Stimulated activated naive B cell treated with anti-CD40 and anti-IgM and Interleukin-4, amounts not matched to agents 10 μg/mL and 1 μg/mL and 100 μg/mL, for 72 hours (primary cell): ENCODE data around the gene DCAKD.
A peak's percentile ranks its signal among the peaks of the same experiment; 100 is the strongest.

Experiments
- ATAC-seq, 2 donors: fragments of 150-1000 bp; cut with Tn5 transposase; replicated peaks; 2 replicates each; pipeline ENCODE4 v1.10.0; 2021; ENCODE audit warnings: moderate library complexity in 1 of 2
- DNase-seq: peaks from one replicate; pipeline ENCODE4 v3.0.0; 2021
- H3K27ac Mint-ChIP-seq: one replicate; pipeline ENCODE4 v1.8.0; 2022; ENCODE audit warnings: mild to moderate bottlenecking, mixed read lengths
- H3K27me3 Mint-ChIP-seq, 2 donors: one replicate each; pipeline ENCODE4 v1.8.0; 2022; ENCODE audit warnings: mixed read lengths in 2 of 2
- H3K36me3 Mint-ChIP-seq, 2 donors: one replicate each; pipeline ENCODE4 v1.8.0; 2022; ENCODE audit warnings: mixed read lengths in 2 of 2, mild to moderate bottlenecking in 1 of 2
- H3K4me1 Mint-ChIP-seq, 2 donors: one replicate each; pipeline ENCODE4 v1.8.0; 2022; ENCODE audit warnings: mixed read lengths in 2 of 2, mild to moderate bottlenecking in 1 of 2
- H3K4me3 Mint-ChIP-seq, 2 donors: one replicate each; pipeline ENCODE4 v1.8.0; 2022; ENCODE audit warnings: mild to moderate bottlenecking in 2 of 2, mixed read lengths in 2 of 2, moderate library complexity in 1 of 2
- H3K9me3 Mint-ChIP-seq, 2 donors: one replicate each; pipeline ENCODE4 v1.8.0; 2022; ENCODE audit warnings: mixed read lengths in 2 of 2, mild to moderate bottlenecking in 1 of 2

DCAKD gene

GRCh38 chr17:45011767-45012166 is 39.7 kb downstream of the DCAKD start:
- H3K4me1 Mint-ChIP-seq = no peaks in the 10 kb centered on the region
- no peak overlapping the region for H3K27ac Mint-ChIP-seq
- H3K27me3 Mint-ChIP-seq = peaks cover 19 to 55% of the 10 kb centered on the region in 2 donors
- H3K9me3 Mint-ChIP-seq = no peaks in the 10 kb centered on the region
- DNase-seq (no peak), ATAC-seq (no peak)
- H3K4me3 Mint-ChIP-seq = no peak overlapping the region
- H3K36me3 Mint-ChIP-seq = no peaks in the 10 kb centered on the region

GRCh38 chr17:45009676-45010467 is 41.6 kb downstream of the DCAKD start:
- DNase-seq (no peak), ATAC-seq (no peak)
- Mint-ChIP-seq H3K27me3 (peaks cover 14 to 47% of the 10 kb centered on the region in 2 donors), H3K4me1 (no peaks in the 10 kb centered on the region), H3K4me3 (no peak overlapping the region), H3K27ac (no peak overlapping the region), H3K9me3 (no peaks in the 10 kb centered on the region), H3K36me3 (no peaks in the 10 kb centered on the region)

DNA sequence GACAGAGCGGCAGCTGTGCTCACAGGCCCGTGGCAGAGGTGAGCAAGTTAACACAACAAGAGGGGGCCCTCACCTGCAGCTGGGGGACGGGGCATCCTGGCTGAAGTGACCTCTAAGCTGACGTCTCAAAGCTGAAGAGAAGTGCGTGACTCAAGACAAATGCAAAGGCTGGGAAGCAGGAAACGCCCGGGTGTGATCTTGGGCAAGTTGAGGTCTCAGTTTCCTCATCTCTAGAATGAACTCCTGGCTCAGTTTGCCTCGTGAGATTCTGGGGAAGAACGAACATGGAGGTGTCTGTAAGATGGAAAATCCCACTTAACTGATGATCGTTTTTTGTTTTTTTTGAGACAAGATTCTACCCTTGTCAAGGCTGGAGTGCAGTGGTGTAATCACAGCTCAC is 43.2 kb downstream of the DCAKD start:
- H3K4me3 Mint-ChIP-seq = no peak overlapping the region
- H3K4me1 Mint-ChIP-seq = no peaks in the 10 kb centered on the region
- H3K36me3 Mint-ChIP-seq = no peaks in the 10 kb centered on the region
- H3K27me3 Mint-ChIP-seq = peaks cover 14 to 53% of the 10 kb centered on the region in 2 donors
- no peak overlapping the region for H3K27ac Mint-ChIP-seq
- DNase-seq (no peak), ATAC-seq (no peak)
- H3K9me3 Mint-ChIP-seq = no peaks in the 10 kb centered on the region

DNA sequence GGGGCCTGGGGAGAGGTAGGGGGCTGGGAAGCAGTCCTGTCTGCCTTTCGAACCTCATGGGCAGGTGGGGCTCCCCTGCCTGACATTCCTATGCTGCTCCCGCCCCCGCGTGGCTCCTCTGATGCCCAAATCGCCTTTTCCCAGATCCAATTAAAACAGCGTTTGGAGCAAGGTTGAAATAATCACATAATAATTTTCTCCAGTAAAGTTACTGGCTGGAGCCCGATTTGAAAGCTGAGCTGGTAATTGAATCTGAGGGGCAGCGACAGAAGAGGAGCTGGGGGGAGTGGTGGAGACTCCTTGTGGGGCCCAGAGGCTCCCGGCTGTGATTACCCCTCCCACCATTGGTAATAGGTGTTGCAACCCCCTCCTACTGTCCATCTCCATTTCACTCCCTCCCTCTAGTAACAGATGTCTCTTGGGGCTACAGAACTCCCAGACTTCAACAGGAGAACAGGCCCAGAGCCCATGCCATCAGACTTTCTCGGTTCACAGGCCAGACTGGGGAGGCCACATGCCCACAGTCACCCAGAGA is 44.4 kb downstream of the DCAKD start:
- Mint-ChIP-seq H3K4me3 (no peak overlapping the region), H3K4me1 (no peaks in the 10 kb centered on the region), H3K27ac (no peak overlapping the region), H3K36me3 (no peaks in the 10 kb centered on the region), H3K9me3 (no peaks in the 10 kb centered on the region), H3K27me3 (peaks cover 14 to 51% of the 10 kb centered on the region in 2 donors)
- DNase-seq = no peak
- no peak for ATAC-seq

GRCh38 chr17:45005700-45006099 is 45.7 kb downstream of the DCAKD start:
- peaks cover 0 to under 1% of the 10 kb centered on the region in 2 donors for H3K36me3 Mint-ChIP-seq
- H3K27ac Mint-ChIP-seq = no peak overlapping the region
- H3K27me3 Mint-ChIP-seq = peaks cover 20 to 56% of the 10 kb centered on the region in 2 donors
- ATAC-seq (no peak), DNase-seq (no peak)
- no peaks in the 10 kb centered on the region for H3K9me3 Mint-ChIP-seq
- no peaks in the 10 kb centered on the region for H3K4me1 Mint-ChIP-seq
- H3K4me3 Mint-ChIP-seq = no peak overlapping the region

DNA sequence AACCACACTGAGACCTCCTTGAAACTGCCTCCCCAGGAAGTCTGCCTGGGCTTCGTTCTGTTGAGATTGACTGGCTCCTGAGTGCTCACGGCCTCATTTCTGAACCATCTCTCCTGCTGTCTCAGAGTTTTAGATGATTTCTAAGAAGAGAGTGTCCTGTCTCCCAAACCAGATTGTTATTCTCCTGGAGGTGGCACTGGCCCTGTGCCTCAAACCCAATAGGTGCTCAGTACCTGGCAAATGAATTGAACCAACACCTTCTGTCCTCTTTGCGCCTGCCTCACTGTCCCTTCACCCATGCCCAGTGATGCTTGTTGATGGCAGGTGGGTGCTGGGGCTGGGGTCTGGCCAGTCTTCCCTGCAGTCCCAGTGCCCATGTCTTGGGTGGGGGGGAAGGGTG is 47.0 kb downstream of the DCAKD start:
- ATAC-seq (no peak), DNase-seq (no peak)
- Mint-ChIP-seq H3K4me1 (no peaks in the 10 kb centered on the region), H3K36me3 (peaks cover 0 to 7% of the 10 kb centered on the region in 2 donors), H3K4me3 (no peak overlapping the region), H3K27me3 (peaks cover 24 to 43% of the 10 kb centered on the region in 2 donors), H3K27ac (no peak overlapping the region), H3K9me3 (peaks cover 0 to 4% of the 10 kb centered on the region in 2 donors)

GRCh38 chr17:45003877-45004276 is 47.6 kb downstream of the DCAKD start:
- Mint-ChIP-seq H3K27ac (no peak overlapping the region), H3K4me1 (no peaks in the 10 kb centered on the region), H3K4me3 (no peak overlapping the region), H3K27me3 (peaks cover 24 to 42% of the 10 kb centered on the region in 2 donors), H3K36me3 (peaks cover 0 to 7% of the 10 kb centered on the region in 2 donors), H3K9me3 (peaks cover under 1 to 6% of the 10 kb centered on the region in 2 donors)
- DNase-seq = no peak
- no peak for ATAC-seq

GRCh38 chr17:45001310-45001709 is 50.1 kb downstream of the DCAKD start:
- ATAC-seq (no peak), DNase-seq (no peak)
- peaks cover 25 to 41% of the 10 kb centered on the region in 2 donors for H3K27me3 Mint-ChIP-seq
- H3K4me1 Mint-ChIP-seq = no peaks in the 10 kb centered on the region
- no peak overlapping the region for H3K27ac Mint-ChIP-seq
- peaks cover 3 to 7% of the 10 kb centered on the region in 2 donors for H3K9me3 Mint-ChIP-seq
- peaks cover 0 to 7% of the 10 kb centered on the region in 2 donors for H3K36me3 Mint-ChIP-seq
- H3K4me3 Mint-ChIP-seq = no peak overlapping the region

- H3K36me3 Mint-ChIP-seq = peaks cover 0 to 7% of the 10 kb centered on the region in 2 donors
- no peak overlapping the region for H3K27ac Mint-ChIP-seq
- H3K27me3 Mint-ChIP-seq = peaks cover 40 to 57% of the 10 kb centered on the region in 2 donors
- H3K9me3 Mint-ChIP-seq = peaks cover 3 to 7% of the 10 kb centered on the region in 2 donors
- H3K4me3 Mint-ChIP-seq = no peak overlapping the region
- no peak for DNase-seq
- no peak for ATAC-seq
- H3K4me1 Mint-ChIP-seq = no peaks in the 10 kb centered on the region
Measured at GRCh38 chr17:44999433-44999832, 52.0 kb downstream of the DCAKD start.

DNA sequence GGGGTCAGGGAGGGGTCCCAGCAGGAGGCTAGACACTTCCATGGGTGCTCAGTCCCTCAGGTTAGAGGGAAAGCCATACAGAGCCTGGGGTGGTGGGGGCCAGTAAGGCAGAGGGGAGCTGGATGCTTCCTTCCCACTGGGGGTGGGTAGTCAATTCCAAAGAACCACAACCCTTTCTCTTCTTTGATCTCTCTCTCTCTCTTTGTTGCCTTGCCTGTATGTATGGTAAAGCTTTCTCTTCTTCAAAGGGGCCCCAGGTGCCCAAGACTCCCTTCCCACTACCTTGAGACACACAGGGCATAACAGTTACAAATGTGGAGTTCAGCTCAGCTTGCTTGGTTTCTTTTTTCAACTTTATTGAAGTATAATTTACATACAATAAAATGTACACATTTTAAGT is 52.8 kb downstream of the DCAKD start:
- Mint-ChIP-seq H3K27me3 (peaks cover 47 to 58% of the 10 kb centered on the region in 2 donors), H3K4me1 (no peaks in the 10 kb centered on the region), H3K27ac (no peak overlapping the region), H3K4me3 (no peak overlapping the region), H3K36me3 (peaks cover 0 to 7% of the 10 kb centered on the region in 2 donors), H3K9me3 (peaks cover 3 to 7% of the 10 kb centered on the region in 2 donors)
- ATAC-seq (no peak), DNase-seq (no peak)

DNA sequence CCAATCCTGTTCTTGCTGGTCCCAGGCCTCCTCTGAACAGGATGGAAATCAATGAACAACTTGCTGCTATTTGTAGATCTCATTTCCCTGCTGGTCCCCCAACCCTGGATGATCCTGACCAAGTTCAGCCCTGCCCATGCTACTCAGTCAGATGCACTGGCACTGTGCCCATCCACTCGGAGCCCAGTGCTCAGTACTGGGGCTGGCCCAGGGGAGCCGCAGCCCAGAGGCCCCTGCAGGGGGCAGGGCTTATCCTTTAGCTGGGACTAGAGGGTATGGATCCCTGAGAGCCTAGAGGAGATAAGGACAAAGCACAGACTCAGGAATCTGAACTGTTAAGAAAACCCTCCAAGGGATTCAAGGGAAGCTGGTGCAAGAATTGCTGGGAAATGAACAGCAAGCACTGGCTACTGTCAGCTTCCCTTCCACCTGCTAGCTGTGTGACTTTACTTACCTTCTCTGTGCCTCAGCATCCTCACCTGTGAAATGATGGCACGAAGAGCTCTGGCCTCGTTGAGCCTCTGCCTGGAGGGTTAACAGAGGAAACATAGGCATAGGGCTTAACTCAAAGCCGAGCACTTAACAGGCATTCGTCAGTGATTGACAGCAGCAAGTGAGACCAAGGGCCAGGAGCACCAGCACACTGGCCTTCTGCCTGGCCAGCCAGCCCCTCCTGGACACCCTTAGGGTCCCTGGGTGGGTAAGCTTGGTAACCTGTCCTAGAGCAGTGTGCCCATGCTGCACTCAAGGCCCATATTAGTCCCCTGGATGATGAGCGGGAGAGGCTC is 53.5 kb downstream of the DCAKD start:
- Mint-ChIP-seq H3K4me1 (no peaks in the 10 kb centered on the region), H3K4me3 (no peak overlapping the region), H3K27me3 (peaks cover 53 to 64% of the 10 kb centered on the region in 2 donors), H3K27ac (peak overlapping the region; percentile 20), H3K9me3 (peaks cover 3 to 7% of the 10 kb centered on the region in 2 donors), H3K36me3 (peaks cover 0 to 7% of the 10 kb centered on the region in 2 donors)
- DNase-seq = no peak
- no peak for ATAC-seq

- no peak for ATAC-seq
Measured at GRCh38 chr17:44996304-44996703, 55.1 kb downstream of the DCAKD start.

GRCh38 chr17:44995436-44996001 is 55.9 kb downstream of the DCAKD start:
- Mint-ChIP-seq H3K27ac (no peak overlapping the region), H3K9me3 (peaks cover 3 to 7% of the 10 kb centered on the region in 2 donors), H3K4me1 (no peaks in the 10 kb centered on the region), H3K27me3 (peaks cover 64 to 70% of the 10 kb centered on the region in 2 donors), H3K4me3 (no peak overlapping the region), H3K36me3 (peaks cover 0 to 4% of the 10 kb centered on the region in 2 donors)
- ATAC-seq (no peak), DNase-seq (no peak)

More at GRCh38 chr17:44996304-44996703, 55.1 kb downstream of the DCAKD start:
- H3K4me1 Mint-ChIP-seq = no peaks in the 10 kb centered on the region
- peaks cover 0 to 7% of the 10 kb centered on the region in 2 donors for H3K36me3 Mint-ChIP-seq
- peaks cover 3 to 7% of the 10 kb centered on the region in 2 donors for H3K9me3 Mint-ChIP-seq
- H3K27ac Mint-ChIP-seq = no peak overlapping the region
- no peak for DNase-seq
- peaks cover 63 to 67% of the 10 kb centered on the region in 2 donors for H3K27me3 Mint-ChIP-seq
- no peak overlapping the region for H3K4me3 Mint-ChIP-seq

- Mint-ChIP-seq H3K36me3 (no peaks in the 10 kb centered on the region), H3K9me3 (no peaks in the 10 kb centered on the region), H3K27ac (no peak overlapping the region), H3K27me3 (peaks cover 81 to 86% of the 10 kb centered on the region in 2 donors), H3K4me3 (no peak overlapping the region), H3K4me1 (peaks cover 2 to 14% of the 10 kb centered on the region in 2 donors)
- ATAC-seq = no peak
- no peak for DNase-seq
Measured at GRCh38 chr17:44992242-44992939, 59.0 kb downstream of the DCAKD start.
